WTC11 (cell line): ENCODE data around the gene TMEM114.

Source experiments
- CREM ChIP-seq: sonication (generic); formaldehyde crosslinking; IDR thresholded peaks from 2 replicates; pipeline ENCODE4 v1.8.1; 2022; ENCODE audit warnings: mild to moderate bottlenecking, missing genetic modification reagents, moderate library complexity
- ELF4 ChIP-seq: sonication (generic); formaldehyde crosslinking; IDR thresholded peaks from 2 replicates; pipeline ENCODE4 v1.8.1; 2022; ENCODE audit warnings: low read depth, mild to moderate bottlenecking, moderate library complexity, missing genetic modification reagents
- GRHL2 ChIP-seq: fragments of 250-450 bp; sonication (Bioruptor Pico); IDR thresholded peaks from 2 replicates; pipeline ENCODE4 v1.8.0; 2022; ENCODE audit warnings: mild to moderate bottlenecking, moderate library complexity; ENCODE audit not compliant: insufficient replicate concordance, severe bottlenecking
- NR1H2 ChIP-seq: sonication (generic); formaldehyde crosslinking; IDR thresholded peaks from 2 replicates; pipeline ENCODE4 v1.9.0; 2021; ENCODE audit warnings: mild to moderate bottlenecking, moderate library complexity, missing genetic modification reagents
- SP1 ChIP-seq: sonication (generic); formaldehyde crosslinking; conservative IDR thresholded peaks from 2 replicates; pipeline ENCODE4 v1.8.1; 2022; ENCODE audit warnings: missing genetic modification reagents
- TEAD1 ChIP-seq: sonication (generic); formaldehyde crosslinking; IDR thresholded peaks from 2 replicates; pipeline ENCODE4 v1.8.0; 2022; ENCODE audit warnings: mild to moderate bottlenecking, missing genetic modification reagents
- ZNF121 ChIP-seq: sonication (generic); formaldehyde crosslinking; IDR thresholded peaks from 2 replicates; pipeline ENCODE4 v1.8.0; 2023; ENCODE audit warnings: missing genetic modification reagents
- ZNF263 ChIP-seq: sonication (generic); formaldehyde crosslinking; IDR thresholded peaks from 2 replicates; pipeline ENCODE4 v1.8.1; 2022; ENCODE audit warnings: low read depth, mild to moderate bottlenecking, moderate library complexity, missing genetic modification reagents
- TF ChIP-seq, protein P1 (sequence below): fragments of 200-600 bp; IDR thresholded peaks from 2 replicates; pipeline ENCODE4 v1.8.0; 2022; ENCODE audit warnings: antibody characterized with exemption
- TF ChIP-seq, protein P2 (sequence below): sonication (generic); formaldehyde crosslinking; IDR thresholded peaks from 2 replicates; pipeline ENCODE4 v1.8.1; 2023; ENCODE audit warnings: mild to moderate bottlenecking, missing genetic modification reagents, moderate library complexity
- TF ChIP-seq, protein P3 (sequence below): sonication (generic); formaldehyde crosslinking; IDR thresholded peaks from 2 replicates; pipeline ENCODE4 v1.8.0; 2022; ENCODE audit warnings: mild to moderate bottlenecking, missing genetic modification reagents
- TF ChIP-seq, protein P4 (sequence below): sonication (generic); formaldehyde crosslinking; conservative IDR thresholded peaks from 2 replicates; pipeline ENCODE4 v1.8.1; 2022; ENCODE audit warnings: mild to moderate bottlenecking, missing genetic modification reagents
- TF ChIP-seq, protein P5 (sequence below): sonication (generic); formaldehyde crosslinking; IDR thresholded peaks from 2 replicates; pipeline ENCODE4 v1.8.0; 2022; ENCODE audit warnings: mild to moderate bottlenecking, missing genetic modification reagents
- TF ChIP-seq, protein P6 (sequence below): sonication (generic); formaldehyde crosslinking; IDR thresholded peaks from 2 replicates; pipeline ENCODE4 v1.8.1; 2022; ENCODE audit warnings: low read depth, mild to moderate bottlenecking, moderate library complexity, missing genetic modification reagents, borderline replicate concordance

DNA sequence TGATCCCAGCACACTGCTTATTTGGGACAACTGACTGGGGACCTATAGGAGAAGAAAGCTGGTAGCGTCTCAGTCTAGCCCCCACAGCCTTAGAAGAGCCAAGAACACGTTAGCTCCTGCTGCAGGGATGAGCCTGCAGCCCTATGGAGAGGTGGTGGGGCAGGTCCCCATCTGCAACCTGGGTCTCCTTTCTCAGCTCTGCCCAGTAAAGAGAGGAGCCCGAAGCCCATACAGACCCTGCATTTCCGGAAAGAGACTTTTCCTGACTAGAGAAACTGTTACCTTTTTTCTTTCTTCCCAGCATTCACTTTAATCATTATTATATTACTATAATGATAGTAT is 32.0 kb upstream of the TMEM114 start:
- TF ChIP-seq, protein P1, sequence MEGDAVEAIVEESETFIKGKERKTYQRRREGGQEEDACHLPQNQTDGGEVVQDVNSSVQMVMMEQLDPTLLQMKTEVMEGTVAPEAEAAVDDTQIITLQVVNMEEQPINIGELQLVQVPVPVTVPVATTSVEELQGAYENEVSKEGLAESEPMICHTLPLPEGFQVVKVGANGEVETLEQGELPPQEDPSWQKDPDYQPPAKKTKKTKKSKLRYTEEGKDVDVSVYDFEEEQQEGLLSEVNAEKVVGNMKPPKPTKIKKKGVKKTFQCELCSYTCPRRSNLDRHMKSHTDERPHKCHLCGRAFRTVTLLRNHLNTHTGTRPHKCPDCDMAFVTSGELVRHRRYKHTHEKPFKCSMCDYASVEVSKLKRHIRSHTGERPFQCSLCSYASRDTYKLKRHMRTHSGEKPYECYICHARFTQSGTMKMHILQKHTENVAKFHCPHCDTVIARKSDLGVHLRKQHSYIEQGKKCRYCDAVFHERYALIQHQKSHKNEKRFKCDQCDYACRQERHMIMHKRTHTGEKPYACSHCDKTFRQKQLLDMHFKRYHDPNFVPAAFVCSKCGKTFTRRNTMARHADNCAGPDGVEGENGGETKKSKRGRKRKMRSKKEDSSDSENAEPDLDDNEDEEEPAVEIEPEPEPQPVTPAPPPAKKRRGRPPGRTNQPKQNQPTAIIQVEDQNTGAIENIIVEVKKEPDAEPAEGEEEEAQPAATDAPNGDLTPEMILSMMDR, result no peak
- no peak for TF ChIP-seq CREM (CRISPR knock-in tag)
- TF ChIP-seq, protein P2, sequence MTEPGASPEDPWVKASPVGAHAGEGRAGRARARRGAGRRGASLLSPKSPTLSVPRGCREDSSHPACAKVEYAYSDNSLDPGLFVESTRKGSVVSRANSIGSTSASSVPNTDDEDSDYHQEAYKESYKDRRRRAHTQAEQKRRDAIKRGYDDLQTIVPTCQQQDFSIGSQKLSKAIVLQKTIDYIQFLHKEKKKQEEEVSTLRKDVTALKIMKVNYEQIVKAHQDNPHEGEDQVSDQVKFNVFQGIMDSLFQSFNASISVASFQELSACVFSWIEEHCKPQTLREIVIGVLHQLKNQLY (CRISPR knock-in tag), result no peak
- TF ChIP-seq TEAD1 (CRISPR knock-in tag), result no peak
- TF ChIP-seq, protein P3, sequence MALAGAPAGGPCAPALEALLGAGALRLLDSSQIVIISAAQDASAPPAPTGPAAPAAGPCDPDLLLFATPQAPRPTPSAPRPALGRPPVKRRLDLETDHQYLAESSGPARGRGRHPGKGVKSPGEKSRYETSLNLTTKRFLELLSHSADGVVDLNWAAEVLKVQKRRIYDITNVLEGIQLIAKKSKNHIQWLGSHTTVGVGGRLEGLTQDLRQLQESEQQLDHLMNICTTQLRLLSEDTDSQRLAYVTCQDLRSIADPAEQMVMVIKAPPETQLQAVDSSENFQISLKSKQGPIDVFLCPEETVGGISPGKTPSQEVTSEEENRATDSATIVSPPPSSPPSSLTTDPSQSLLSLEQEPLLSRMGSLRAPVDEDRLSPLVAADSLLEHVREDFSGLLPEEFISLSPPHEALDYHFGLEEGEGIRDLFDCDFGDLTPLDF (CRISPR knock-in tag), result no peak
- TF ChIP-seq ELF4 (CRISPR knock-in tag), result no peak
- TF ChIP-seq ZNF121, result no peak
- TF ChIP-seq, protein P4, sequence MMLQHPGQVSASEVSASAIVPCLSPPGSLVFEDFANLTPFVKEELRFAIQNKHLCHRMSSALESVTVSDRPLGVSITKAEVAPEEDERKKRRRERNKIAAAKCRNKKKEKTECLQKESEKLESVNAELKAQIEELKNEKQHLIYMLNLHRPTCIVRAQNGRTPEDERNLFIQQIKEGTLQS, result no peak
- TF ChIP-seq, protein P5, sequence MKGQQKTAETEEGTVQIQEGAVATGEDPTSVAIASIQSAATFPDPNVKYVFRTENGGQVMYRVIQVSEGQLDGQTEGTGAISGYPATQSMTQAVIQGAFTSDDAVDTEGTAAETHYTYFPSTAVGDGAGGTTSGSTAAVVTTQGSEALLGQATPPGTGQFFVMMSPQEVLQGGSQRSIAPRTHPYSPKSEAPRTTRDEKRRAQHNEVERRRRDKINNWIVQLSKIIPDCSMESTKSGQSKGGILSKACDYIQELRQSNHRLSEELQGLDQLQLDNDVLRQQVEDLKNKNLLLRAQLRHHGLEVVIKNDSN (CRISPR knock-in tag), result no peak
- no peak for TF ChIP-seq ZNF263 (CRISPR knock-in tag)
- TF ChIP-seq, protein P6, sequence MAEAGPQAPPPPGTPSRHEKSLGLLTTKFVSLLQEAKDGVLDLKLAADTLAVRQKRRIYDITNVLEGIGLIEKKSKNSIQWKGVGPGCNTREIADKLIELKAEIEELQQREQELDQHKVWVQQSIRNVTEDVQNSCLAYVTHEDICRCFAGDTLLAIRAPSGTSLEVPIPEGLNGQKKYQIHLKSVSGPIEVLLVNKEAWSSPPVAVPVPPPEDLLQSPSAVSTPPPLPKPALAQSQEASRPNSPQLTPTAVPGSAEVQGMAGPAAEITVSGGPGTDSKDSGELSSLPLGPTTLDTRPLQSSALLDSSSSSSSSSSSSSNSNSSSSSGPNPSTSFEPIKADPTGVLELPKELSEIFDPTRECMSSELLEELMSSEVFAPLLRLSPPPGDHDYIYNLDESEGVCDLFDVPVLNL (CRISPR knock-in tag), result no peak
- no peak for TF ChIP-seq SP1 (CRISPR knock-in tag)
- TF ChIP-seq NR1H2 (CRISPR knock-in tag), result no peak
- TF ChIP-seq GRHL2 (CRISPR knock-in tag), result no peak
